ENCODE data around the gene RFTN1. TPM values are rescaled to one million over a fixed set of nuclear protein-coding genes. Genes with fewer than 3 reads are reported as not detected.
A peak's percentile ranks its signal among the peaks of the same experiment; 100 is the strongest.

RFTN1 gene
- total and polyA plus RNA-seq, 9 of the 15 experiments (the other 6 are each of a cell fraction or from before 2014, with no cell fraction given) = 0.08 to 0.51 (median 0.11) TPM; not detected in 6

- TF ChIP-seq ZBTB8A (IDR thresholded peaks at IDR 0.05; ENCODE audit: partially characterized antibody) (no peak), ID3 (CRISPR knock-in tag; IDR thresholded peaks at IDR 0.05) (no peak), ID3 (tag; IDR thresholded peaks at IDR 0.05) (no peak), BRD4 (IDR thresholded peaks at IDR 0.05) (no peak), ZNF436 (CRISPR knock-in tag; IDR thresholded peaks at IDR 0.05) (no peak), GTF3C2 (IDR thresholded peaks at IDR 0.05; ENCODE audit: borderline replicate concordance, extremely low read depth, insufficient read length) (no peak), RBM34 (IDR thresholded peaks at IDR 0.05; ENCODE audit: borderline replicate concordance, insufficient read depth, low read length) (no peak), HNRNPLL (IDR thresholded peaks at IDR 0.05; ENCODE audit: low read depth, low read length, poor library complexity, severe bottlenecking) (no peak), ELF1 (tag; IDR thresholded peaks at IDR 0.05) (no peak), SMARCA5 (IDR thresholded peaks at IDR 0.05) (no peak), POLR2A (conservative IDR thresholded peaks at IDR 0.05) (no peak), ZNF146 (CRISPR knock-in tag; IDR thresholded peaks at IDR 0.05; ENCODE audit: unreplicated experiment) (no peak), PRMT5 (CRISPR knock-in tag; IDR thresholded peaks at IDR 0.05) (no peak), EP300 (IDR thresholded peaks at IDR 0.05; ENCODE audit: low read length) (peak; percentile 98), ZNF644 (tag; IDR thresholded peaks at IDR 0.05; ENCODE audit: low read depth) (peak; percentile 62; the same call in 1 of the 2 replicates), MITF (IDR thresholded peaks at IDR 0.05) (peak; percentile 90), TAL1 (IDR thresholded peaks at IDR 0.05) (peak; percentile 99), PYGO2 (tag; IDR thresholded peaks at IDR 0.05) (no peak), E2F1 (CRISPR knock-in tag; IDR thresholded peaks at IDR 0.05) (peak; percentile 50; the same call in 1 of the 2 replicates), KAT2B (IDR thresholded peaks at IDR 0.05; ENCODE audit: low read depth, low read length) (no peak), ZNF282 (CRISPR knock-in tag; IDR thresholded peaks at IDR 0.05) (no peak), ZBTB17 (CRISPR knock-in tag; IDR thresholded peaks at IDR 0.05) (no peak), HEY1 (CRISPR knock-in tag; IDR thresholded peaks at IDR 0.05; ENCODE audit: borderline replicate concordance) (no peak), POLR2H (tag; IDR thresholded peaks at IDR 0.05; ENCODE audit: low read depth) (no peak)
Measured at GRCh38 chr3:16304061-16305010, 209.2 kb downstream of the RFTN1 start (continued).
